Keratinocyte (primary cell): ENCODE results near the gene SOCS1. TPM values are rescaled to one million over a fixed set of nuclear protein-coding genes. Genes with fewer than 3 reads are reported as not detected.

Source experiments
- DNase-seq: peaks from one replicate; pipeline ENCODE4 v3.0.0-alpha.2; 2011; ENCODE audit warnings: low read depth, missing footprints, low spot score
- FAIRE-seq: peaks from 2 replicates; lab custom pipeline; 2011; peaks lifted over from hg19 to GRCh38; lab: Jason Lieb, UNC
- H2AFZ ChIP-seq: 2 replicates; pipeline ENCODE4 v1.6.0; 2012; ENCODE audit warnings: low read length, control low read depth, inconsistent platforms; ENCODE audit not compliant: control insufficient read depth
- H3K27ac ChIP-seq: 2 replicates; pipeline ENCODE4 v1.5.1; 2011; ENCODE audit warnings: low read length; ENCODE audit not compliant: control insufficient read depth, insufficient read depth
- H3K27me3 ChIP-seq: 3 replicates; pipeline ENCODE4 v1.6.0; 2011; ENCODE audit warnings: low read length; ENCODE audit not compliant: control insufficient read depth, insufficient read depth; ENCODE audit errors: extremely low read depth
- H3K36me3 ChIP-seq, 2 experiments: 2 replicates in 1 of 2; 3 replicates in 1 of 2; pipeline ENCODE4 v1.5.1; 2011; ENCODE audit warnings: low read length in 2 of 2, mild to moderate bottlenecking in 1 of 2; ENCODE audit not compliant: control insufficient read depth in 2 of 2, insufficient read depth in 2 of 2; ENCODE audit errors: extremely low read depth in 1 of 2
- H3K4me1 ChIP-seq: 3 replicates; pipeline ENCODE4 v1.5.1; 2011; ENCODE audit warnings: low read length; ENCODE audit not compliant: control insufficient read depth, insufficient read depth; ENCODE audit errors: extremely low read depth
- H3K4me2 ChIP-seq: 3 replicates; pipeline ENCODE4 v1.6.0; 2011; ENCODE audit warnings: low read depth, low read length; ENCODE audit not compliant: control insufficient read depth, insufficient read depth; ENCODE audit errors: extremely low read depth
- H3K4me3 ChIP-seq, 3 experiments: fragments of 200-600 bp in 1 of 3; sonication (generic) in 1 of 3; 2 replicates in 2 of 3; 3 replicates in 1 of 3; pipeline ENCODE4 v1.5.1; 2011 to 2016; ENCODE audit warnings: low read length in 3 of 3, mild to moderate bottlenecking in 3 of 3, control low read depth in 2 of 3, inconsistent platforms in 1 of 3, low read depth in 1 of 3, mixed read lengths in 1 of 3, mixed run types in 1 of 3, moderate library complexity in 1 of 3; ENCODE audit not compliant: control insufficient read depth in 2 of 3, insufficient read depth in 2 of 3; ENCODE audit errors: extremely low read depth in 1 of 3
- H3K79me2 ChIP-seq: 2 replicates; pipeline ENCODE4 v1.6.0; 2012; ENCODE audit warnings: low read length; ENCODE audit not compliant: control insufficient read depth, insufficient read depth
- H3K9ac ChIP-seq: 3 replicates; pipeline ENCODE4 v1.6.0; 2011; ENCODE audit warnings: low read length; ENCODE audit not compliant: control insufficient read depth, insufficient read depth; ENCODE audit errors: extremely low read depth
- H3K9me1 ChIP-seq: 3 replicates; pipeline ENCODE4 v1.6.0; 2011; ENCODE audit warnings: low read length; ENCODE audit not compliant: control insufficient read depth, insufficient read depth; ENCODE audit errors: extremely low read depth
- H3K9me3 ChIP-seq: 2 replicates; pipeline ENCODE4 v1.5.1; 2012; ENCODE audit warnings: low read depth, low read length; ENCODE audit not compliant: control insufficient read depth
- H4K20me1 ChIP-seq: 3 replicates; pipeline ENCODE4 v1.6.0; 2011; ENCODE audit warnings: low read length; ENCODE audit not compliant: control insufficient read depth, insufficient read depth; ENCODE audit errors: extremely low read depth
- CTCF ChIP-seq, 3 experiments: IDR thresholded peaks in 1 of 3; conservative IDR thresholded peaks in 1 of 3; optimal IDR thresholded peaks in 1 of 3; 2 replicates in 2 of 3; 3 replicates in 1 of 3; pipeline versions ENCODE3 to v1.5.1; 2011; ENCODE audit warnings: low read length in 3 of 3, mild to moderate bottlenecking in 3 of 3, moderate library complexity in 2 of 3, control low read depth in 1 of 3, inconsistent platforms in 1 of 3; ENCODE audit not compliant: insufficient read depth in 2 of 3; ENCODE audit errors: extremely low read depth in 1 of 3
- EZH2 ChIP-seq: IDR thresholded peaks from one replicate; pipeline ENCODE4 v1.6.1; 2012; ENCODE audit warnings: inconsistent platforms, mild to moderate bottlenecking, low read length, moderate library complexity
- dilution Hi-C: fragments of 300-500 bp; cut with MboI; formaldehyde crosslinking; loops from one replicate; pipeline ENCODE4 v1.7.0; 2020; ENCODE audit warnings: low sequenced_read_pairs; ENCODE audit not compliant: extremely low pct_ligation_motif_present
- polyA plus RNA-seq, 5 experiments: library from polyadenylated mRNA; depleted of rRNA in 3 of 5; stranded (reverse) in 3 of 5; stranded (forward) in 1 of 5; unstranded in 1 of 5; fragments of >200 nt; gene quantifications; 1 replicate in 1 of 5; 2 replicates in 3 of 5; 3 replicates in 1 of 5; pipeline versions ENCODE4 v1.2.1 to v1.2.3, GENCODE V29; 2011 to 2012; ENCODE audit warnings: missing spikeins in 2 of 5, low read depth in 1 of 5, low replicate concordance in 1 of 5

The SOCS1 gene
- polyA plus RNA-seq, 1 donor (not counting 4 experiments of a cell fraction or from before 2014, with no cell fraction given): 0.98 TPM

GRCh38 chr16:11298143-11298900 lies 42.3 kb upstream of the SOCS1 start:
- Histone ChIP-seq H3K9me3 (no peaks in the 10 kb centered on the region), H3K36me3 (no peaks in the 10 kb centered on the region), H3K79me2 (no peaks in the 10 kb centered on the region), H3K4me3 (no peak overlapping the region), H2AFZ (no peak overlapping the region), H3K4me2 (no peak overlapping the region), H3K9me1 (no peaks in the 10 kb centered on the region), H3K27ac (no peak overlapping the region), H3K4me1 (peaks cover 14% of the 10 kb centered on the region), H3K9ac (no peak overlapping the region), H3K27me3 (no peaks in the 10 kb centered on the region), H4K20me1 (no peaks in the 10 kb centered on the region)
- FAIRE-seq (no peak), DNase-seq (no peak)
- TF ChIP-seq CTCF (optimal IDR thresholded peaks at IDR 0.05 in 1 of 3, IDR thresholded peaks at IDR 0.05 in 1 of 3, conservative IDR thresholded peaks at IDR 0.05 in 1 of 3; ENCODE audit: extremely low read depth in 1 of 3, insufficient read depth in 2 of 3, low read length in 3 of 3): no peak
- no peak for TF ChIP-seq EZH2
- dilution Hi-C loops: no loop called here

GRCh38 chr16:11297492-11298142 lies 41.6 kb upstream of the SOCS1 start:
- H3K27ac ChIP-seq: no peak overlapping the region
- H3K4me1 ChIP-seq: peaks cover 11% of the 10 kb centered on the region
- H4K20me1 ChIP-seq: no peaks in the 10 kb centered on the region
- H3K4me3 ChIP-seq: peak overlapping the region in 2 of 3 experiments; percentile 15 to 40
- H3K9me1 ChIP-seq: no peaks in the 10 kb centered on the region
- TF ChIP-seq CTCF (optimal IDR thresholded peaks at IDR 0.05 in 1 of 3, IDR thresholded peaks at IDR 0.05 in 1 of 3, conservative IDR thresholded peaks at IDR 0.05 in 1 of 3; ENCODE audit: extremely low read depth in 1 of 3, insufficient read depth in 2 of 3, low read length in 3 of 3) (peak in 1 of 3 experiments; percentile 51), EZH2 (no peak)
- H3K4me2 ChIP-seq: peak overlapping the region; percentile 73
- FAIRE-seq: no peak
- DNase-seq: no peak
- H3K9me3 ChIP-seq: no peaks in the 10 kb centered on the region
- H3K9ac ChIP-seq: peak overlapping the region; percentile 48
- H3K79me2 ChIP-seq: no peaks in the 10 kb centered on the region
- H3K27me3 ChIP-seq: no peaks in the 10 kb centered on the region
- peak overlapping the region; percentile 78 for H2AFZ ChIP-seq
- dilution Hi-C loops: no loop called here
- H3K36me3 ChIP-seq: no peaks in the 10 kb centered on the region
